GM04504 (cell line): ENCODE measurements around the gene LRP1-AS.

Experiments used
- DNase-seq: peaks from one replicate; pipeline ENCODE4 v3.0.0-alpha.2; 2012; ENCODE audit warnings: low read depth

The LRP1-AS gene

GRCh38 chr12:57180321-57180989 is 33.0 kb upstream of the LRP1-AS start:
- no peak for DNase-seq

DNA sequence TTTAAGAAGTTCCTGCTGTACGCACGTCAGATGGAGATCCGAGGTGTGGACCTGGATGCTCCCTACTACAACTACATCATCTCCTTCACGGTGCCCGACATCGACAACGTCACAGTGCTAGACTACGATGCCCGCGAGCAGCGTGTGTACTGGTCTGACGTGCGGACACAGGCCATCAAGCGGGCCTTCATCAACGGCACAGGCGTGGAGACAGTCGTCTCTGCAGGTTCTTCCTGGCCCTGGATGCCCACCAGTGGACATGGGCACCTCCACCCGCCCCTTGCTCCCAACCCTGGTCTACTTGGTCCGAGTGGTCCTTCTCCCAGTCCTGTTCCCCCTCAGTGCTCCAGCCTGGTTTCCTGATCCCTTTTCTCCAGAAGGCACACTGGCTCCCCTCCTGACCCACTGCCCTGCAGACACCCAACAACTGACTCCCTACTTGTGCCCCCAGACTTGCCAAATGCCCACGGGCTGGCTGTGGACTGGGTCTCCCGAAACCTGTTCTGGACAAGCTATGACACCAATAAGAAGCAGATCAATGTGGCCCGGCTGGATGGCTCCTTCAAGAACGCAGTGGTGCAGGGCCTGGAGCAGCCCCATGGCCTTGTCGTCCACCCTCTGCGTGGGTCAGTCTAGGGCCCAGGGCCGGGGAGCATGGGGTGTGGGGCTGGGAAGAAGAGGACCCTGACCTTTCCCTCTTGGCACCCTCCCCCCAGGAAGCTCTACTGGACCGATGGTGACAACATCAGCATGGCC is 32.1 kb upstream of the LRP1-AS start:
- no peak for DNase-seq

DNA sequence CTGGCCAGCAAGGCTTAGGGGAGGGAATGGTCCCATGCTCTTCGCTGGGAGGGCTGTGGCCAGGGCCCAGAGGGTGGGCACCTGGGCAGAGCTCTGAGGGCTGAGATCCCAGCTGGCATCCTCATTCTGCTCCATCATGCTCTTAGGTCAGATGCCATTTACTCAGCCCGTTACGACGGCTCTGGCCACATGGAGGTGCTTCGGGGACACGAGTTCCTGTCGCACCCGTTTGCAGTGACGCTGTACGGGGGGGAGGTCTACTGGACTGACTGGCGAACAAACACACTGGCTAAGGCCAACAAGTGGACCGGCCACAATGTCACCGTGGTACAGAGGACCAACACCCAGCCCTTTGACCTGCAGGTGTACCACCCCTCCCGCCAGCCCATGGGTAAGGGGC is 30.8 kb upstream of the LRP1-AS start:
- no peak for DNase-seq

DNA sequence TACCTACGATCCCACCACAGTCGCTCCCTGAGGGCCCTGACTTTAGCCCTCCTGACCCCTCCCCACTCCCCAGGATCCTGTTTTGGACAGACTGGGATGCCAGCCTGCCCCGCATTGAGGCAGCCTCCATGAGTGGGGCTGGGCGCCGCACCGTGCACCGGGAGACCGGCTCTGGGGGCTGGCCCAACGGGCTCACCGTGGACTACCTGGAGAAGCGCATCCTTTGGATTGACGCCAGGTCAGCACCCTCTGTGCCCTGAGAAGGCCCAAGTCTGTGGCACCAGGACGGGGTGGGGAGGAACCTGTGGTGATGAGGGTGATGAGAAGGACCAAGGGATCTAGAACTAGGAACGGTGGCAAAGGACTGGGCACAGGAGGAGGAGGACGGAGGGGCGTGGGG is 29.9 kb upstream of the LRP1-AS start:
- DNase-seq = no peak

DNA sequence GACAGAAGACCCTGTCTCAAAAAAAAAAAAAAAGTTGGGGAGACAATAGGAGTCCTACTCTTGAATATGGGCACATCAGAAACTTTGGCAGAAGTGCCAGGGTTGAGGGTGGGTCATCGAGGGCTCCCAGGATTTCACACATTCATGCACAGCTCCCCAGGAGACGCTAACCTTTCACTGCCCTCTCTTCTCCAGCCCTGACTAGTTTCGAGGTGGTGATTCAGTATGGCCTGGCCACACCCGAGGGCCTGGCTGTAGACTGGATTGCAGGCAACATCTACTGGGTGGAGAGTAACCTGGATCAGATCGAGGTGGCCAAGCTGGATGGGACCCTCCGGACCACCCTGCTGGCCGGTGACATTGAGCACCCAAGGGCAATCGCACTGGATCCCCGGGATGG is 29.4 kb upstream of the LRP1-AS start:
- no peak for DNase-seq

DNA sequence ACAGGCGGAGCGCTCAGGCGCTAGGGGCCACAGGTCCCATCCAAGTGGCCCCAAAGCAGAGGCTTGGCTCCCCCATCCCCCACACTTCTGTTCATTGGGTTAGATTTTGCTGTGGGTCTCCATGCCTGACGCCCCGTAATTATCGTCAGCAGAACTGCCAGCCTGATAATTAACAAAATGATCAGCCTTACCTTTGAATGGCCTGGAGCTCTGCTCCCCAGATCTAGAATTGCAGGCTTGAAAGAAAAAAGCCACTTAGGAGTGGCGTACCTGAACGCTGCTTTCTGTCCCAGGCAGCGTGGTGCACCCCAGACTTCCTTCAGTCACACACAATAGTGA is 28.7 kb upstream of the LRP1-AS start:
- DNase-seq = no peak

GRCh38 chr12:57175428-57176138 is 28.2 kb upstream of the LRP1-AS start:
- no peak for DNase-seq

DNA sequence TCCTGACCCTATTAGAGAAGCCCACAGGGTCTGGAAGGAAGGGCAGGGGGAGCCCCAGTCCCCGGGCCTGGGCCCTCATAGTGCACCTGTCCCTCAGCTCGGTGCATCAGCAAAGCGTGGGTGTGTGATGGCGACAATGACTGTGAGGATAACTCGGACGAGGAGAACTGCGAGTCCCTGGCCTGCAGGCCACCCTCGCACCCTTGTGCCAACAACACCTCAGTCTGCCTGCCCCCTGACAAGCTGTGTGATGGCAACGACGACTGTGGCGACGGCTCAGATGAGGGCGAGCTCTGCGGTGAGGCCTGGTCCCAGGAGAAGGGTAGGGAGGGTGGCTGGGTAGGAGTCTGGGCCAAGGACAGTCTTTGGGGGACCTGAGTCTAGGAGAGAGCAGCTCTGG is 26.3 kb upstream of the LRP1-AS start:
- no peak for DNase-seq

GRCh38 chr12:57173089-57173488 is 25.7 kb upstream of the LRP1-AS start:
- DNase-seq = no peak

GRCh38 chr12:57171668-57172067 is 24.2 kb upstream of the LRP1-AS start:
- DNase-seq = no peak

GRCh38 chr12:57170927-57171326 is 23.5 kb upstream of the LRP1-AS start:
- DNase-seq = no peak

DNA sequence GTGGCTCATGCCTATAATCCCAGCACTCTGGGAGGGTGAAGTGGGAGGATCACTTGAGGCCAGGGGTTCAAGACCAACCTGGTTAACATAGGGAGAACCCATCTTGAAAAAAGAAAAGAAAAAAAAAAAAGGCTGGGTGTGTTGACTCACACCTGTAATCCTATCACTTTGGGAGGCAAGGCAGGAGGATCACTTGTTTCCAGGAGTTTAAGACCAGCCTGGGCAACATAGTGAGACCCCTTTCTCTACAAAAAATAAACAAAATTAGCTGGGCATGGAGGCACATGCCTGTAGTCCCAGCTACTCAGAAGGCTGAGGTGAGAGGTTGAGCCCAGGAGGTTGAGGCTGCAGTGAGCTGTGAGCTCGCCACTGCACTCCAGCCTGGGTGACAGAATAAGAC is 23.0 kb upstream of the LRP1-AS start:
- no peak for DNase-seq

- no peak for DNase-seq
Observed at GRCh38 chr12:57169969-57170368, 22.6 kb upstream of the LRP1-AS start.

GRCh38 chr12:57169046-57169795 is 21.8 kb upstream of the LRP1-AS start:
- no peak for DNase-seq

DNA sequence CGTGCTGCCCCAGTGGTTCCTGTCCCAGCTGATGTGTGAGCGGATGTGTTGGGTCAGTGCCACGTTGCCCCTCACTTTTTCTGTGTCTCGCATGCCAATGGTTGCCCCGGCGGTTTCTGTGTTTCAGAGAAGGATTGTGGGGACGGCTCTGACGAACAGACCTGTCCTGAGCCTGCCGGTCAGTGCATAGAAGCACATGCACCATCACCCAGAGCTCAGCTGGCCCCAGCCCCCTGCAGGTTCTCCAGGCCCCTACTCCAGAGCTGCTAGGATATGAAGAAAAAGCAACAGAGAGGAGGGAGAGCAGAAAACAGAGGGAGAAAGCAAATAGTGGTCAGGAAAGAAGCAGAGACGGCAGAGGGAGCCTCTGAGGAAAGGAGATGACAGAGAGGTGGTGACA is 20.6 kb upstream of the LRP1-AS start:
- no peak for DNase-seq

DNA sequence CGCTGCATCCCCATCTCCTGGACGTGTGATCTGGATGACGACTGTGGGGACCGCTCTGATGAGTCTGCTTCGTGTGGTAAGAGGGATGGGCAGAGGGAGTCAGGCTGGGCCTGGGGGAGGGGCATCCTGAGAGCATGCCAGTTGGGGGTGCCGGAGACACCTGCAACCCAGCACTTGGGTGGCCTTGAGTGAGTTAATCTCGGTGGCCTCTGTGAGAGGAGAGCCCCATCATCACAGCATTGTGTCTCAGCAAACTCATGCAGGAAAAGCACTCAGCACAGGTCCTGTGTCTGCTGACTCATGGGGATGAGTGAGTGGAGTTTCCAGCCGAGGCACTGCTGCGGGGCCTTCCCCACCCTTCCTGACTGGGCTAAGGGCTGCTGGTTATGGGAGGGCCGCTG is 19.6 kb upstream of the LRP1-AS start:
- no peak for DNase-seq

DNA sequence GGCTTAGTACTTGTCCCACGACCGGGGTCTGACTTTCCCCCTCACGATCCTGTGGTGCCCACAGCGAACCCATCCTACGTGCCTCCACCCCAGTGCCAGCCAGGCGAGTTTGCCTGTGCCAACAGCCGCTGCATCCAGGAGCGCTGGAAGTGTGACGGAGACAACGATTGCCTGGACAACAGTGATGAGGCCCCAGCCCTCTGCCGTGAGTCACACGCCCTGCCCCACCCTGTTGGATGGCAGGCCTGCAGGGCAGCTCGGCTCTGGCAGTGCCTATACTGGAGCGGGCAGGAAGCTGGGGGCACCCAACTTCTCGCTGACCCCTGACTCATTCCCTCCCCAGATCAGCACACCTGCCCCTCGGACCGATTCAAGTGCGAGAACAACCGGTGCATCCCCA is 18.3 kb upstream of the LRP1-AS start:
- no peak for DNase-seq

GRCh38 chr12:57164966-57165625 is 17.7 kb upstream of the LRP1-AS start:
- no peak for DNase-seq

DNA sequence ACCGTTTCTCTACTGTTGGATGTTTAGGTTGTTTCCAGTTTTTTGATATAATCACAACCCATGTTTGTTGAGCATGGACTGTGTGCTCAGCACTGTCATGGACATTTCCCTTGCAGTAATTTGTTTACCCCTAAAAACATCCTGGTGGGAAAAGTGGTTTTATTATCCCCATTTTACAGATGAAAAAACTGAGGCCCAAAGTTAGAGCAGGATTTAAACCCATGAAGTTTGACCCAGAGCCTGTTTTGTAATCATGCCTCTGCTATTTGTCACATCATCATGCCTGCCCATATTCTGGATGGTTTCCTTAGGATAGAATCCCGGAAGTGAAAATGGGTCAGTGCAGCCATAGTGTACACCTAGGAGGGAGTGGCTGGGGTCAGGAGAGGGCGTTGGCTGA is 17.0 kb upstream of the LRP1-AS start:
- DNase-seq = no peak

- no peak for DNase-seq
Observed at GRCh38 chr12:57162553-57163125, 15.2 kb upstream of the LRP1-AS start.

DNA sequence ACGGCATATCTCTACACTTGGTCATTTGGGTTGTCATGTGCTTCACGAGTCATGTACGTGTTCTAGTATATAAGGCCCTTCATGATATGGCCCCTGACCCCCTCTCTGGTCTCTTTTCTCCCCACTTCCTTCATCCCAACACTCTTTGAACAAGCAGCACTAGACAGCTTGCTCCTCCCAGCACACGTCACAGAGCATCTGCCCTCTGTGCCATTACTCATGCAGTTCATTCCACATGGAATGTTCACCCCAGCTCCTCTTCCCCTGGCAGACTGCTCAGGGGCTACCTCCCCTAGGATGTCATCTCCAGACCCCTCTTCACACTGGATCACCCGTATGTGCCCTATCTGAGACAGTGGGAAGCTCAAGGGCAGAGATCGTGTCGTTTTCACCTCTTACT is 14.1 kb upstream of the LRP1-AS start:
- no peak for DNase-seq

DNA sequence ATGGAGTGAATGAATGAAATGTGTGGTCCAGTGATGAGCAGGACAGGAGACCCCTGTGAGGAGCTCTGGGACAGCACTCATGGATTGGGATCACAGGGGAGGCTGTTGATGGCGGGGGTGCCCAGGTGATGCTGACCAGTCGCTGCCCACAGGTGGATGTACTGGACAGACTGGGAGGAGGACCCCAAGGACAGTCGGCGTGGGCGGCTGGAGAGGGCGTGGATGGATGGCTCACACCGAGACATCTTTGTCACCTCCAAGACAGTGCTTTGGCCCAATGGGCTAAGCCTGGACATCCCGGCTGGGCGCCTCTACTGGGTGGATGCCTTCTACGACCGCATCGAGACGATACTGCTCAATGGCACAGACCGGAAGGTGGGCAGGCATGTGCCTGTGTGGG is 13.3 kb upstream of the LRP1-AS start:
- no peak for DNase-seq
